DND-41 (cell line): ENCODE measurements around the gene SLC6A11.

Experiments
- EZH2 ChIP-seq: IDR thresholded peaks from 3 replicates; pipeline ENCODE4 v1.6.1; 2012; ENCODE audit warnings: borderline replicate concordance, low read depth, mild to moderate bottlenecking, moderate library complexity, low read length, inconsistent platforms; ENCODE audit not compliant: severe bottlenecking
- TF ChIP-seq, protein P1 (sequence below): IDR thresholded peaks from 2 replicates; pipeline ENCODE4 v1.5.1; 2012; ENCODE audit warnings: borderline replicate concordance, low read length, moderate library complexity, mild to moderate bottlenecking; ENCODE audit not compliant: poor library complexity, severe bottlenecking; ENCODE audit errors: extremely low read depth

GRCh38 chr3:10890665-10891064 is 74.6 kb downstream of the SLC6A11 start:
- TF ChIP-seq, protein P1, sequence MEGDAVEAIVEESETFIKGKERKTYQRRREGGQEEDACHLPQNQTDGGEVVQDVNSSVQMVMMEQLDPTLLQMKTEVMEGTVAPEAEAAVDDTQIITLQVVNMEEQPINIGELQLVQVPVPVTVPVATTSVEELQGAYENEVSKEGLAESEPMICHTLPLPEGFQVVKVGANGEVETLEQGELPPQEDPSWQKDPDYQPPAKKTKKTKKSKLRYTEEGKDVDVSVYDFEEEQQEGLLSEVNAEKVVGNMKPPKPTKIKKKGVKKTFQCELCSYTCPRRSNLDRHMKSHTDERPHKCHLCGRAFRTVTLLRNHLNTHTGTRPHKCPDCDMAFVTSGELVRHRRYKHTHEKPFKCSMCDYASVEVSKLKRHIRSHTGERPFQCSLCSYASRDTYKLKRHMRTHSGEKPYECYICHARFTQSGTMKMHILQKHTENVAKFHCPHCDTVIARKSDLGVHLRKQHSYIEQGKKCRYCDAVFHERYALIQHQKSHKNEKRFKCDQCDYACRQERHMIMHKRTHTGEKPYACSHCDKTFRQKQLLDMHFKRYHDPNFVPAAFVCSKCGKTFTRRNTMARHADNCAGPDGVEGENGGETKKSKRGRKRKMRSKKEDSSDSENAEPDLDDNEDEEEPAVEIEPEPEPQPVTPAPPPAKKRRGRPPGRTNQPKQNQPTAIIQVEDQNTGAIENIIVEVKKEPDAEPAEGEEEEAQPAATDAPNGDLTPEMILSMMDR, result no peak
- no peak for TF ChIP-seq EZH2
